NCI-H2107 treated with DMSO at 0.1 percent for 48 hours (cell line): ENCODE results near the gene TPCN2.

Experiments
- DNase-seq: peaks from one replicate; lab custom pipeline; 2025; ENCODE audit not compliant: unreplicated experiment; lab: John Stamatoyannopoulos, UW

The TPCN2 gene

GRCh38 chr11:69108030-69108429 lies 59.3 kb downstream of the TPCN2 start:
- no peak for DNase-seq

- DNase-seq, result no peak
These were observed 59.8 kb downstream of the TPCN2 start for GRCh38 chr11:69108559-69108958.

DNA sequence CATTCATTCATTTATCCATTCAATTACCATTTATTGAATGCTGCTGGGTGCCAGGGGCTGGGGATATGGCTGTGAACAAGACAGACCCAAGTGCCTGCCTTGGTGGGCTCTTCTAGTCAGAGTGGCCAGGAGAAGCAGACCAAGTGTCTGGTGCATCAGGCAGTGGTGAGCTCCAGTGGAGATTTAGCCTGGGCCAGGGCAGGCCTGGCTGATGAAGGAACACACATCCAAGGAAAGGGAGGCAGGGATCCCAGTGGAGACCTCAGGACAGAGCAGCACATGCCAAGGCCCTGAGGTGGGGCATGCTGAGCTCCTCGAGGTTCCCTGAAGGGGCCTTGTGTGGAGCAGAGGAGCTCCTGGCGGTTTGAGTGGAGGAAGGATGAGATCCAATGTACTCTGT lies 60.4 kb downstream of the TPCN2 start:
- DNase-seq, result no peak

DNA sequence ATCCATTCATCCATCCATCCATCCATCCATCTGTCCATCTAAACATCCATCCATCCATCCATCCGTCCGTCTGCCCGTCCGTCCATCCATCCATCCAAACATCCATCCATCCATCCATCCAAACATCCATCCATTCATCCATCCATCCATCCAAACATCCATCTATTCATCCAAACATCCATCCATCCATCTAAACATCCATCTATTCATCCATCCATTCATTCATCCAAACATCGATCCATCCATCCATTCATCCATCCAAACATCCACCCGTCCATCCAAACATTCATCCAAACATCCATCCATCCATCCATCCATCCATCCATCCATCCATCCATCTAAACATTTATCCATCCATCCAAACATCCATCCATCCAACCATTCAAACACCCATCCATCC lies 61.7 kb downstream of the TPCN2 start:
- no peak for DNase-seq

DNA sequence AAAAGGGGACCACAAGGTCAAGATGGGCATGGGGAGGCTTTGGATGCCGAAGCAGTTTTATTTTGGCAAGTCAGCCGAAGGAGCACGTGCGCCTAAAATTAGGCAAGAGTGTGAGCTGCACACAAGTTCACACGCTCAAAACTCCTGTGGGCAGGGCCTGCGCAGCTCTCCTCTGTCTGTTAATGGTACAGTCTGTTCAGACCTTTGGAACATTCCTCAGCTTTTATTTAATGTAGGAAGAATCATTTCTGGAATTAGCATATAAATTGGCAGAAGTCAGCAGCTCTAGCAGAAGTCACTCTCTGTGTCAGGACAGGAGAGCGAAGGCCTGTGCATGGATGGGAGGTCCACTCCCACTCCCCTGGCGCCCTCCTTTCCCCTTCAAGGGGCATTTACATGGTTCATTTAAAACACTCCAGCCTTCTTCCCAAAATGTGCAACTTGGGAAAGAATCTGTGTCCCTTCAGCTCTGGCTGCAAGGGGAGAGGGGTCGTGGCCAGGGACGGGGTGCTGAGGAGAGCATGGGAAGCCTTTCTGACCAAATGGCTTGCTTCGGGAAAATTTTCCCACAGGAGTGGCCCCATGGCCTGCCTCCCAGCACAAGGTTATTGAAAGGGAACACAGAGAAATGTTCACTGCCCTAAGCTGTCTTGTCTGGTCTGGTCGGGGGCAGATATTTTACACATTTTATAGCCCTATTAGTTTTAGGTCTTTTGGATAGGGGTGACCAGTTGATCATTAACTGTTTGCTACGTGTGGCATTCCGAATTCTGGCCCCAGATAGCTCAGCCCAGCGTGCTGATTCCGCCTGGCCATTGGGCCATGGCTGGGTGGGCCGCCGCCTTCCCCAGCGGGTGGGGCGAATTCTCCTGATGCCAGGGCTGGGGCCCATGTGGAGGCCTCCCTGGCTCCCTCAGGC lies 63.2 kb downstream of the TPCN2 start:
- no peak for DNase-seq

DNA sequence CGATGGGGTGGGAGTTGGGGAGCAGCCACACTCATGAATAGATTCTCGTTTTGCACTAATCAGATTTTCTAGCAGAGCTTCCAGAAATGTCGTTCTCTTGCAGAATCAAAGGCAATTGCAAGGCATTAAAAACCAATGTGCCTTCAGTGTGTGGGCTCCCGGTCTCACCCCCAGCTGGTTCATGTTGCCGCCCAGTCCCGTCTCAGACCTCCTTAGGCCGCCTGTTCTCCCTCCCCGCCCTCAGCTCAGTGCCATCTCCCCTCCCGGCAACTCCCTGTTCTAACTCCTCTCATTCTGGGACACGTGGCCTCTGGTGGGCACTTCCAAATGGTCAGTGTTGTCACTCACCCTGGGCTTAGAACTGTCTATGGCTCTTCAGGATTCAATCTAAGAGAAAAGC lies 64.5 kb downstream of the TPCN2 start:
- no peak for DNase-seq

DNA sequence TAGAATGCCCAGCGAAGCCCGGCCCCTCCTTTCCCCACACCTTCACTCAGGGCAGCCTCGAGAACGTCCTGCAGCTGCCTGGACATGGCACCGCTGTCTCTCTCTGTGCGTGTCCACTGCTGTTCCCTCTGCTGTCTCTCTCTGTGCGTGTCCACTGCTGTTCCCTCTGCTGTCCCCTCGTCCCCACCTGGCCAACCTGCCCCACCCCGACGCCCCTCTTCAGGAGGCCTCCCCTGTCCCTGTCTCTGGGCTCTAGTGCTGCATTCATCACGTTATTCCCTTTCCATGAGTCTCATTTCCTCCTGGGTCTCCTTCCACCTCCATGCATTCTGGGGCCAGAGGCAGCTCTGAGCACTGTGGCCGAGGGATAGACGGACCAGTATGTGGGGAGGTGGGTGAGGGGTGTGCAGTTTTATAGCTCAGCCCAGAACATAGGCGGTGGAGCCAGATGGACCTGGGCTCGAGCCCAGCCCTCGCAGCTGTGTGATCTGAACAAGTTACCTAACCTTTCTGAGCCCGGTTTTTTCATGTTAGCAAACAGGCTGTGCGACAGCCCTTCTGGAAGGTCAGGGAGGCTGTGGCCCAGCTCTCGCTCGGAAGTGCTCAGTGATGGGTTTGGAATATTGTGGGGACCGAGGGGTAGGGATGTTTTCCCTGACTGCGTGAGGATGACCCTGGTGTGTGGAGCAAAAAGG lies 65.1 kb downstream of the TPCN2 start:
- no peak for DNase-seq

DNA sequence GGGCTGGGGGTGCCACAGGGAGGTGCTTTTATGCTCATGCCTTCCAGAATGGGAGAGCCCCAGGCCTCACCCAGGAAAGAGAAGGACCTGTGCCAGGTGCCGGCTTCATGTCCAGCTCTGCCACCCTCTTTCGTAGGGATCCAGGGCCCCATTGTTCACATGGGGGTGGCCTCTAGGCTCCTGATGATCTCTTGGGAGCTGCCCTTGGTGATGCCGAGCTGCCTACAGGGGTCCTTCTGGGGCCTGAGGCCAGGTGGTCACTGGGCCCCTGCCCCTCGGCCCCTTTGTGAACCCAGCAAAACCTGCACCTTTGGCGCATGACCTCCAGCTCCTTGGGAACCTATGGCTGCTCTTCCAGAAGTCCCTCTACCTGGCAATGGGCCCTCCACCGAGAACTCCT lies 65.6 kb downstream of the TPCN2 start:
- no peak for DNase-seq

DNA sequence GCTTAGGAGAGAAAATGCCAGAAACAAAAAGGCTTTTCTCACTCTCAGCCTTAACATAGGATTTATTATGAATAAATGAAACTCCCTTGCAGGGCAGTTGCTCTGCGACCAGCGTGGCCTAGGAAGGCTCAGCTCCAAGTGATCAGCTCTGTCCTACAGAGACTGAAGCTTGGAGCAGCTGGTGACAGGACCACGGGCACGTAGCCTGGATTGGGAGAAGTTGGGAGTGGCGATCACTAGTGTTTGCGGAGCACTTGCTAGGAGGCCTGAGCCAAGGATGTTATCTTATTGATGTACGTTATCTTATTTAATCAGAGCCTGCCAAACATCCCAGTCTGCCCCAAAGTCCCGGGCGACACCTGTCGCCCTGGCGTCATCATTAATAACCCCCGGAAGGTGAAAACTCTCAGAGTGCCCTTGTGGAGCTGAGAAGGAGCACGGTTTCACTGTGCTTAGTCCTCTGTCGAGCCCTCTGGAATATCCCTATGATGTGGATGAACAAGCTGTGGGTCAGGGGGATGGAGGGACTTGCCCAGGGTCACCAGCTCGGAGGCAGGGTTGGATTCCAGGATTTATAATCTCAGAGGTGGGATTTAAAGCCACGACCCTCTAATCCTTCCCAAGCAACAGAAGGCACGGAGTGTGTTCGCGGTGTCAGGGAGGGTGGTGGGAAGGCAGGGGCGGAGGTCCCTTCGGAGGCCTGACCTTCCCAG lies 66.2 kb downstream of the TPCN2 start:
- no peak for DNase-seq

DNA sequence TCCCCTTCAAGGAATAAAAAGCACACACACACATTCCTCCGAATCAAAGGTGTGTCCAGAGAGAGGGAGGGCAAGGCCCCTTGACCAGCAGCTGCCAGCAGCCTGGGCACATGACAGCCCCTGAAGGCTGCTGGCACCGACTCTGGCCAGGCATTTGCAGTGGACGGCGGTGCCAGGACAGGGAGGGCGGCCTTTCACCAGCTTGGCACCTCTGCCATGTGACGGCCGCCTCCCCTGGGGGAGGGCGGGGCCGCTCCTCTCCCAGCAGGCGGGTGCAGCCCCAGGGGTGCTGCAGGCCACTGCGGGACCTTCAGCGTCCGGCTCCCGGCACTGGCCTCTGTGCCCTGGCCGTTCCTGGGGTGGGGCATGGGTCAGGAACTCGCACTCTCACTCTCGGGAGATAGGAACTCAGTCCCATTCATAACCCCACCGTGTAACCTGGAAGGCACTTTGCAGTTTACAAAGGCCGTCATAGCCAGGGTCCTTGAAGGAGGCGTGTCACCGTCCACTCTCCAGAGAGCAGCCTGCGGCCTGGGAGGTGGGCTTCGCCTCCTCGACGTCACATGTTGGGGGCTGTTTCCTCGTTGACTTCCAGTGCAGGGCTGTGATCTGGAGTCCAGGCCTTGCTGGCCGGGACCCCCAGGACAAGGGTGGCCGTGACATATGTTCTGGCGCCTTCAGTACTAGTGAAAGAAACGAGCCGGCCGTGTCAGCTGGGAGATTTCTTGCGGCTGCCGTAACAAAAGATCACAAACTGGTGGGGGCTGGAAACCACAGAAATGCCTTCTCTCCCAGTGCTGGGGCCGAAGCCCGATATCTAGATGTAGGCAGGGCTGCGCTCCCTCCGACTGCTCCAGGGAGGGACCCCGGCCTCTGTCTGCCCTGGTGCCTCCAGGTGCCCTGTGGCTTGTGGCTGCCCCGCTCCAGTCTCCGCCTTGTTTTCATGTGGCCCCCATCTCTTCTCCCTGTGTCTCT lies 67.1 kb downstream of the TPCN2 start:
- DNase-seq, result no peak

- DNase-seq, result no peak
These were observed 67.9 kb downstream of the TPCN2 start for GRCh38 chr11:69116671-69117070.

DNA sequence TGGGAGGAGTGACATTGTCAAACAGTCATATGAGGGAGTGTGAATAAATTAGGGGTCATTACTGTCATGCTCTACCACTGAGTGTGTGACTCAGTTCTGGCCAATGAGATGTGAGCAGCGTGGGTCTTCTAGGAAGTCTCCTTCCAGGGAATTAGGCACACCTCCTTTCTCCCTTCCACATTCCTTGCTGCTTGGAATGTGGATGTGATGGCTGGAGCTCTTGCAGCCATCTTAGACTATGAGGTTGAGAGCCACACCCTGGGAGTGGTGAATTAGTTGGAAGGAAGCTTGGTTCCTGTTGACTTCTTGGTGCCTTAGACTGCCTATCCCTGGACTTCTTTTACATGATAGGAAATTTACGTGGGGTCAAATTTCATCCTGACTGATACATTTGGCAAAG lies 70.5 kb downstream of the TPCN2 start:
- DNase-seq, result no peak

DNA sequence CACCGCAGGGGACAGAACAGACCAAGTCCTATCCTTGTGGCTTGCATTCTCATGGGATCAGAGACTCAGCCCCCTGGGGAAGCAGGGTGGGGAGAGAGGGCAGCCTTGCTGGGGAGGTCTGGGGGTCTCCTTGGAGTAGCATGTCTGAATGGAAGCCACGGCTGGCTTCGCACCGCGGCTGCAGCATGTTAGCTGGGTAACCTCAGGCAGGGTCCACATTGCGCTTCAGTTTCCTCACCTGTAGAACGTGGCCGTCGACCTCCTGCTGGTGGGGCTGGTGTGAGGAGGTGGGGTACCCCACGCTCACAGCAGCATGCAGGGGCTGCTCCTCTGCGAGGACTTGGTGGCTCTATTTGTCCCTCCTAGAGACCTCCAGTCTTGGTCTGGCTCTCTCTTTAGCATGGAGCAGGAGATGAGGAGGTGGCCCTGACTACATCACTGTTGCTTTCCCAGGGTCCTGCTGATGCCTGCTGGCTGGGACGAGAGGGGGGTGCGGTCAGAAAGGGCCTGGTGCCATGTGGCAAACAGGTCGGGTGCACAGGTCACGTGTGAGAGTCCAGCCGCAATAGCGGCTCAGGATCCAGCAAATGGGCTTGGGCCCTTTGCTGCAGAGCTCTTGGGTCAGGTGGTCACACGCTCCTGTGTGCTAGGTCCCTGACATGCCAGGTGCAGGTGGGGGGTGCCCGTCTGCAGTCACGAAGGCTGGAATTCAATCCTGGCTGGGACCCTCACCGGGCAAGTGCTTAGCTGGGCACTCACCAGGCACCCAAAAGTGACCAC lies 71.6 kb downstream of the TPCN2 start:
- no peak for DNase-seq

- no peak for DNase-seq
These were observed 72.3 kb downstream of the TPCN2 start for GRCh38 chr11:69121021-69121420.

- DNase-seq, result no peak
These were observed 73.0 kb downstream of the TPCN2 start for GRCh38 chr11:69121621-69122325.

- no peak for DNase-seq
These were observed 73.5 kb downstream of the TPCN2 start for GRCh38 chr11:69122326-69122629.

- no peak for DNase-seq
These were observed 74.1 kb downstream of the TPCN2 start for GRCh38 chr11:69122630-69123431.
